H1 (cell line): Measurements from ENCODE around the gene GALNT13.

Experiments used
- E2F6 ChIP-seq: IDR thresholded peaks from 2 replicates; pipeline ENCODE4 v1.6.1; 2012; ENCODE audit warnings: inconsistent platforms
- EP300 ChIP-seq, 2 experiments: IDR thresholded peaks; 1 replicate in 1 of 2; 2 replicates in 1 of 2; pipeline ENCODE4 v1.6.1; 2011 to 2012; ENCODE audit warnings: low read depth in 2 of 2, low read length in 2 of 2, mild to moderate bottlenecking in 2 of 2, borderline replicate concordance in 1 of 2, inconsistent platforms in 1 of 2, moderate library complexity in 1 of 2
- HDAC2 ChIP-seq, 2 experiments: fragments of 300-600 bp in 1 of 2; sonication (generic) in 1 of 2; IDR thresholded peaks; 2 replicates each; pipeline ENCODE4 v1.6.1; 2011 to 2012; ENCODE audit warnings: low read depth in 2 of 2, low read length in 2 of 2, mild to moderate bottlenecking in 2 of 2, moderate library complexity in 2 of 2, borderline replicate concordance in 1 of 2, inconsistent platforms in 1 of 2
- KDM1A ChIP-seq: fragments of 200-600, 300-600 bp; sonication (generic); IDR thresholded peaks from 2 replicates; pipeline ENCODE4 v1.7.1; 2016; ENCODE audit warnings: mild to moderate bottlenecking, low read length, borderline replicate concordance
- POLR2A ChIP-seq, 2 experiments: IDR thresholded peaks; 1 replicate in 1 of 2; 2 replicates in 1 of 2; pipeline ENCODE4 v1.6.1; 2011; ENCODE audit warnings: low read depth in 2 of 2, low read length in 2 of 2, mild to moderate bottlenecking in 2 of 2; ENCODE audit errors: control extremely low read depth in 1 of 2
- TF ChIP-seq, protein P1 (sequence below), 3 experiments: IDR thresholded peaks; 1 replicate in 2 of 3; 2 replicates in 1 of 3; pipeline versions ENCODE4 v1.5.1 to v1.6.1; 2011; ENCODE audit warnings: low read length in 3 of 3, mild to moderate bottlenecking in 3 of 3, inconsistent platforms in 2 of 3, low read depth in 1 of 3, moderate library complexity in 1 of 3; ENCODE audit not compliant: insufficient read depth in 1 of 3; ENCODE audit errors: control extremely low read depth in 1 of 3
- TF ChIP-seq, protein P2 (sequence below): IDR thresholded peaks from 2 replicates; pipeline ENCODE4 v1.6.1; 2011; ENCODE audit warnings: low read length, improper control_type of control experiment

DNA sequence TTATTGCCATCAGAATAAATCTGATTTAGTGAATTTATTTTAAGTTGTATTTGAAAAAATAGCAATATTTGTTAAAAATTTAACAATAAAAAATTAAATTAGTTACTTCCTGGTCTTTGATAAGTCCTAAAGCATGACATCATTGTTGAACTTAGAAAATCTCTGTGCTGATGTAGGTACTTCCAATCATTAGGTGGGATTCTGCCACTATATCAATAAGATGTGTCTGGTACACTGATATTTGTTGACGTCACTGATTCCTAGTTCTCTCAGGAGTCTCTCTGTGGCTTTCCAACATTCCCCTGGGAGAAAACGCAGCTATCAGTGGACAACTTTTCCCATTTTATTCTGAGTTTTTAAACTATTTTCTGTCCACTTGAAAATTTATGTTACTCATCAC is 143.5 kb downstream of the GALNT13 start:
- TF ChIP-seq E2F6 (no peak), EP300 (IDR thresholded peaks at IDR 0.05; ENCODE audit: borderline replicate concordance in 1 of 2, low read depth in 2 of 2, low read length in 2 of 2) (no peak), POLR2A (IDR thresholded peaks at IDR 0.05; ENCODE audit: control extremely low read depth in 1 of 2, low read depth in 2 of 2, low read length in 2 of 2) (no peak), HDAC2 (IDR thresholded peaks at IDR 0.05; ENCODE audit: borderline replicate concordance in 1 of 2, low read depth in 2 of 2, low read length in 2 of 2) (no peak), KDM1A (no peak)
- TF ChIP-seq, protein P1, sequence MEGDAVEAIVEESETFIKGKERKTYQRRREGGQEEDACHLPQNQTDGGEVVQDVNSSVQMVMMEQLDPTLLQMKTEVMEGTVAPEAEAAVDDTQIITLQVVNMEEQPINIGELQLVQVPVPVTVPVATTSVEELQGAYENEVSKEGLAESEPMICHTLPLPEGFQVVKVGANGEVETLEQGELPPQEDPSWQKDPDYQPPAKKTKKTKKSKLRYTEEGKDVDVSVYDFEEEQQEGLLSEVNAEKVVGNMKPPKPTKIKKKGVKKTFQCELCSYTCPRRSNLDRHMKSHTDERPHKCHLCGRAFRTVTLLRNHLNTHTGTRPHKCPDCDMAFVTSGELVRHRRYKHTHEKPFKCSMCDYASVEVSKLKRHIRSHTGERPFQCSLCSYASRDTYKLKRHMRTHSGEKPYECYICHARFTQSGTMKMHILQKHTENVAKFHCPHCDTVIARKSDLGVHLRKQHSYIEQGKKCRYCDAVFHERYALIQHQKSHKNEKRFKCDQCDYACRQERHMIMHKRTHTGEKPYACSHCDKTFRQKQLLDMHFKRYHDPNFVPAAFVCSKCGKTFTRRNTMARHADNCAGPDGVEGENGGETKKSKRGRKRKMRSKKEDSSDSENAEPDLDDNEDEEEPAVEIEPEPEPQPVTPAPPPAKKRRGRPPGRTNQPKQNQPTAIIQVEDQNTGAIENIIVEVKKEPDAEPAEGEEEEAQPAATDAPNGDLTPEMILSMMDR (IDR thresholded peaks at IDR 0.05; ENCODE audit: control extremely low read depth in 1 of 3, insufficient read depth in 1 of 3, low read depth in 1 of 3, low read length in 3 of 3): no peak
- TF ChIP-seq, protein P2, sequence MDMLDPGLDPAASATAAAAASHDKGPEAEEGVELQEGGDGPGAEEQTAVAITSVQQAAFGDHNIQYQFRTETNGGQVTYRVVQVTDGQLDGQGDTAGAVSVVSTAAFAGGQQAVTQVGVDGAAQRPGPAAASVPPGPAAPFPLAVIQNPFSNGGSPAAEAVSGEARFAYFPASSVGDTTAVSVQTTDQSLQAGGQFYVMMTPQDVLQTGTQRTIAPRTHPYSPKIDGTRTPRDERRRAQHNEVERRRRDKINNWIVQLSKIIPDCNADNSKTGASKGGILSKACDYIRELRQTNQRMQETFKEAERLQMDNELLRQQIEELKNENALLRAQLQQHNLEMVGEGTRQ: no peak
